Activated gamma-delta T cell treated with Interleukin-2 at 50 U/mL for 16 hours (primary cell): ENCODE measurements around the gene DPYSL4.
"Not testable (repeated sequence)": the region's sequence is repeated elsewhere in the genome, so short reads cannot be mapped to it uniquely, and the experiment has no call there.

ENCODE experiments used
- DNase-seq: peaks from one replicate; pipeline ENCODE4 v3.0.0-alpha.2; 2020

DPYSL4 gene

DNA sequence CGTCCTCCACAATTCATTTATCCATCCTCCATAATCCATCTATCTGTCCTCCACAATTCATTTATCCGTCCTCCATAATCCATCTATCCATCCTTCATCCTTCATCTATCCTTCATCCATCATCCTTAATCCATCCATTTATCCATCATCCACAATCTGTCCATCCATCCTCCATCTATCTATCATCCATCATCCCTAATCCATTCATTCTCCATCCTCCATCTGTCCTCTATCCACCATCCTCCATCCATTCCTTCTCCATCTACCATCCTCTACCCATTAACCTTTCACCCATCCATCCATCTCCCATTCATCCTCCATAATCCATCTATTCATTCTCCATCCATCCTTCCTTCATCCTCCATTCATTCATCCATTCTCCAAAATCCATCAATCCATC, 36.0 kb upstream of the DPYSL4 start:
- DNase-seq, result no peak

- DNase-seq, result no peak
Measured at GRCh38 chr10:132151286-132151950, 35.3 kb upstream of the DPYSL4 start.

GRCh38 chr10:132151951-132152505, 34.7 kb upstream of the DPYSL4 start:
- no peak for DNase-seq

- DNase-seq, result no peak
Measured at GRCh38 chr10:132152896-132153580, 33.7 kb upstream of the DPYSL4 start.

GRCh38 chr10:132153616-132154217, 33.0 kb upstream of the DPYSL4 start:
- DNase-seq, result no peak

- no peak for DNase-seq
Measured at GRCh38 chr10:132154440-132154839, 32.3 kb upstream of the DPYSL4 start.

DNA sequence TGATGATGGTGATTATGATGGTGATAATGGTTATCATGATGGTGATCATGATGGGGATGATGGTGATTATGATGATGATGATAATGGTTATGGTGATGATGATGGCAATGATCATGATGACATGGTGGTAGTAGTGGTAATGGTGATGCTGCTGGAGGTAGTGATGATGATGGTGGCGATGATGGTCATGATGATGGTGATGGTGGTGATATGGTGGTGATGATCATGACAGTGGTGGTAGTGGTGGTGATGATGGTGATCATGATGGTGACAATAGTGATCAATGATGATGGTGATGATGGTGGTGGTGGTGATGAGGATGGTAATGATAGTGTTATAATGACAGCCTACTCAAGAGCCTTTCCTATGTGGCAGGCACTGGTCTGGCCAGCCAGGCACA, 31.8 kb upstream of the DPYSL4 start:
- DNase-seq, result no peak

GRCh38 chr10:132155723-132156381, 30.9 kb upstream of the DPYSL4 start:
- DNase-seq, result no peak

GRCh38 chr10:132156382-132156781, 30.4 kb upstream of the DPYSL4 start:
- DNase-seq, result no peak

GRCh38 chr10:132157101-132157500, 29.6 kb upstream of the DPYSL4 start:
- DNase-seq, result no peak

DNA sequence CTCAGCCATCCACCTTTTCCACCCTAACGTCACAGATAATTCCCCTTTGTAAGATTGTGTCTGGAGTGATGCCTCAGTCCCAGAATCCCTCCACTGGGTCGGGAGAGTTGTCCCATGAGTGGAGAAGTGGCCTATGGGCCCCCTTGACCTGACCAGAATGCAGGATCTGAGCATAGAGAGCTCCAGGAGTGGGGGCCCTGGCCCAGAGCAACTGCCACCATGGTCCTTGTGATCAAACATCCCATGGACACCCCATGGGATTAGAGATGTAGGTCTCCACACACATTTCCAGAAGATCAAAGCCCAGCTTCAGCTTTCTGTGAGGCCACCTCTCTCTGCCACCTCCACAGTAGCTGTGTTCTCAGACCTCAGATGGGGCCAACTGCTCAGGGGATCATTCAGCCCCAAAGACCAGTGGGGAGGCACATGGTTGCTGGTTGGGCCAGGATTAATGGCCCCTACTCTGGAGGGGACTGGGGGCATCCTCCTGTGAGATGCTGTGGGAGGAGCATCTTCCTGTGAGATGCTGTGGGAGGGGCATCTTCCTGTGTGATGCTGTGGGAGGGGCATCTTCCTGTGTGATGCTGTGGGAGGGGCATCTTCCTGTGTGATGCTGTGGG, 28.5 kb upstream of the DPYSL4 start:
- no peak for DNase-seq

DNA sequence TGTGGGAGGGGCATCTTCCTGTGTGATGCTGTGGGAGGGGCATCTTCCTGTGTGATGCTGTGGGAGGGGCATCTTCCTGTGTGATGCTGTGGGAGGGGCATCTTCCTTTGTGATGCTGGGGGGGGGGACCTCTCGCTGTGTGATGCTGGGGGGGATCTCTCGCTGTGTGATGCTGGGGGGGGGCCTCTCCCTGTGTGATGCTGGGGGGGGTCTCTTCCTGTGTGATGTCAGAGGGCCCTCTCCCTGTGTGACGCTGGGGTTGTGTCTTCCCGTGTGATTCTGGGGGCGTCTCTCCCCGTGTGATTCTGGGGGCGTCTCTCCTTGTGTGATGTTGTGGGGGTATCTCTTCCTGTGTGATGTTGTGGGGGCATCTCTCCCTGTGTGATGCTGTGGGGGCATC, 27.9 kb upstream of the DPYSL4 start:
- no peak for DNase-seq

DNA sequence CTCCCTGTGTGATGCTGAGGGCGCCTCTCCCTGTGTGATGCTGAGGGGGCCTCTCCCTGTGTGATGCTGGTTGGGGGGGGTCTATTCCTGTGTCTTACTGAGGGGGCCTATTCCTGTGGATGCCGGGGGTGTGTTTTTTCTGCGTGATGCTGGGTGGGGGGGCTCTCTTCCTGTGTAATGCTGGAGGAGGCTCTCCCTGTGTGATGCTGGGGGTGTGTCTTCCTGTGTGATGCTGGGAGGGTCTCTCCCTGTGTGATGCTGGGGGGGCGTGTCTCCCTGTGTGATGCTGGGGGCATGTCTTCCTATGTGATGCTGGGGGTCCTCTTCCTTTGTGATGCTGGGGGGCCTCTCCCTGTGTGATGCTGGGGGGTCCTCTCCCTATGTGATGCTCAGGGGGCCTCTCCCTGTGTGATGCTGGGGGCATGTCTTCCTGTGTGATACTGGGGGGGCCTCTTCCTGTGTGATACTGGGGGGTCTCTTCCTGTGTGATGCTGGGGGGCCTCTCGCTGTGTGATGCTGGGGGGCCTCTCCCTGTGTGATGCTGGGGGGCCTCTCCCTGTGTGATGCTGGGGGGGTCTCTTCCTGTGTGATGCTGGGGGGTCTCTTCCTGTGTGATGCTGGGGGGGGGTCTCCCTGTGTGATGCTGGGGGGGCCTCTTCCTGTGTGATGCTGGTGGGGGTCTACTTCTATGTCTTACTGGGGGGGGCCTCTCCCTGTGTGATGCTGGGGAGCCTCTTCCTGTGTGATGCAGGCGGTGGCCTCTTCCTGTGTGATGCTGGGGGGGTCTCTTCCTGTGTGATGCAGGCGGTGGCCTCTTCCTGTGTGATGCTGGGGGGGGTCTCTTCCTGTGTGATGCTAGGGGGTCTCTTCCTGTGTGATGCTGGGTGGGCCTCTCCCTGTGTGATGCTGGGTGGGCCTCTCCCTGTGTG, 27.2 kb upstream of the DPYSL4 start:
- not testable (repeated sequence) for DNase-seq

DNA sequence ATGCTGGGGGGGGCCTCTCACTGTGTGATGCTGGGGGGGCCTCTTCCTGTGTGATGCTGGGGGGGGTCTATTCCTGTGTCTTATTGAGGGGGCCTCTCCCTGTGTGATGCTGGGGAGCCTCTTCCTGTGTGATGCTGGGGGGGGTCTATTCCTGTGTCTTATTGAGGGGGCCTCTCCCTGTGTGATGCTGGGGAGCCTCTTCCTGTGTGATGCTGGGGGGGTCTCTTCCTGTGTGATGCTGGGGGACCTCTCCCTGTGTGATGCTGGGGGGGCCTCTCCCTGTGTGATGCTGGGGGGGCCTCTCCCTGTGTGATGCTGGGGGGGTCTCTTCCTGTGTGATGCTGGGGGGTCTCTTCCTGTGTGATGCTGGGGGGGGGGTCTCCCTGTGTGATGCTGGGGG, 26.5 kb upstream of the DPYSL4 start:
- DNase-seq, result not testable (repeated sequence)

DNA sequence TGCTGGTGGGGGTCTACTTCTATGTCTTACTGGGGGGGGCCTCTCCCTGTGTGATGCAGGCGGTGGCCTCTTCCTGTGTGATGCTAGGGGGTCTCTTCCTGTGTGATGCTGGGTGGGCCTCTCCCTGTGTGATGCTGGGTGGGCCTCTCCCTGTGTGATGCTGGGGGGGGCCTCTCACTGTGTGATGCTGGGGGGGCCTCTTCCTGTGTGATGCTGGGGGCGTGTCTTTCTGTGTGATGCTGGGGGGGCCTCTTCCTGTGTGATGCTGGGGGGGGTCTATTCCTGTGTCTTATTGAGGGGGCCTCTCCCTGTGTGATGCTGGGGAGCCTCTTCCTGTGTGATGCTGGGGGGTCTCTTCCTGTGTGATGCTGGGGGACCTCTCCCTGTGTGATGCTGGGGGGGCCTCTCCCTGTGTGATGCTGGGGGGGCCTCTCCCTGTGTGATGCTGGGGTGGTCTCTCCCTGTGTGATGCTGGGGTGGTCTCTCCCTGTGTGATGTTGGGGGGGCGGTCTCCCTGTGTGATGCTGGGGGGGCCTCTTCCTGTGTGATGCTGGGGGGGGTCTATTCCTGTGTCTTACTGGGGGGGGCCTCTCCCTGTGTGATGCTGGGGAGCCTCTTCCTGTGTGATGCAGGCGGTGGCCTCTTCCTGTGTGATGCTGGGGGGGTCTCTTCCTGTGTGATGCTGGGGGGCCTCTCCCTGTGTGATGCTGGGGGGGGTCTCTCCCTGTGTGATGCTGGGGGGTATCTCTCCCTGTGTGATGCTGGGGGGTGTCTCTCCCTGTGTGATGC, 25.7 kb upstream of the DPYSL4 start:
- DNase-seq, result not testable (repeated sequence)

GRCh38 chr10:132162021-132162531, 24.7 kb upstream of the DPYSL4 start:
- no peak for DNase-seq

DNA sequence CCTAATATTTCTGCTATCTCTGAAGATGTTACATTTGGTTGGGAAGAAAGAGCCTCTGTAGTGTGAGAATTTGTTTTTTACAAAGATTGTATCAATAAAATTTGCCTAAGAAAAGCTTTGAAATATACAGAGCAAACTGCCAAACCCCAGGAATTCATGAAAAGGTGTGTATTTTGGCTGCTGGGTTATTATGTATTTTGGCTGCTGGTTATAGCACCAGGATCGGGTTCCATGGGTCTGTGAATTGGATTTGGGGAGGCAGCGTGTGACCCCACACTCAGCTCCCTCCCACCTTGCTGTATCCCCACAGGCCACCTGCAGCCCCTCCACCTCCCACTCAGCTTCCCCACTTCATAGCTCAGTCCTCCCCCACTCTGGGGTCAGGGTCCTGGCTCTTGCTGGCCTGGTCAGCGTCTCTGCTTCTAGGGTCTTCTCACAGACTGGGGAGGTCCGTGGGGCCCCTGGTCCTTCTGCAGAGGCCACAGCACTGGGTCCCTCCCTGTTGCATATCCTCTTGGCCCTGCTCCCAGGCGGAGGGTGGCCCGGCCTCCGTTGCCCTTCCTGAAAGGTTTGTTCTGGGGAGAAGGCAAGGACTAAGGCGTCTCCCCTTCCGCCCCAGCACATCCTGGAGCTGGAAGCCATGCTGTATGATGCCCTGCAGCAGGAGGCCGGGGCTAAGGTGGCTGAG, 24.0 kb upstream of the DPYSL4 start:
- DNase-seq, result no peak

- DNase-seq, result no peak
Measured at GRCh38 chr10:132163278-132163765, 23.4 kb upstream of the DPYSL4 start.

GRCh38 chr10:132163826-132164515, 22.8 kb upstream of the DPYSL4 start:
- no peak for DNase-seq
